ENCODE data around the gene FBLN7.
"Not testable (repeated sequence)": the region's sequence is repeated elsewhere in the genome, so short reads cannot be mapped to it uniquely, and the experiment has no call there.

FBLN7 gene

DNA sequence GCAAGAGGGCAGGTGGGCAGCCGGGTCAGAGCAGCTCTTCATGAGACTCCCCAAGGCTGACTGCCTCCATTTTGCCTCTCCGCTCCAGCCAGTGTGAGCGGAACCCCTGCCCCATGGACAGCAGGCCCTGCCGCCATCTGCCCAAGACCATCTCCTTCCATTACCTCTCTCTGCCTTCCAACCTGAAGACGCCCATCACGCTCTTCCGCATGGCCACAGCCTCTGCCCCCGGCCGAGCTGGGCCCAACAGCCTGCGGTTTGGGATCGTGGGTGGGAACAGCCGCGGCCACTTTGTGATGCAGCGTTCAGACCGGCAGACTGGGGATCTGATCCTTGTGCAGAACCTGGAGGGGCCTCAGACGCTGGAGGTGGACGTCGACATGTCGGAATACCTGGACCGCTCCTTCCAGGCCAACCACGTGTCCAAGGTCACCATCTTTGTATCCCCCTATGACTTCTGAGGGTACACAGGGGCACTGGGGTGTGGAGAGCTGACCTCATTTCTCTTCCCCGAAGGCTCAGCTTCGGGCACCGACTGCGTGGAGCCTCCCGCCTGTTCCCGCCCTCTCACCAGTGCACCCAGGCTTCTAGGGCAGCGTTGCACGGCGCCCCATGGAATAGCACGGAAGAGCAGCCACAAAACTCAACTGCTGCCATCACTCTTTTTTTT lies 49.0 kb downstream of the FBLN7 start:
- DNase-seq, result no peak

DNA sequence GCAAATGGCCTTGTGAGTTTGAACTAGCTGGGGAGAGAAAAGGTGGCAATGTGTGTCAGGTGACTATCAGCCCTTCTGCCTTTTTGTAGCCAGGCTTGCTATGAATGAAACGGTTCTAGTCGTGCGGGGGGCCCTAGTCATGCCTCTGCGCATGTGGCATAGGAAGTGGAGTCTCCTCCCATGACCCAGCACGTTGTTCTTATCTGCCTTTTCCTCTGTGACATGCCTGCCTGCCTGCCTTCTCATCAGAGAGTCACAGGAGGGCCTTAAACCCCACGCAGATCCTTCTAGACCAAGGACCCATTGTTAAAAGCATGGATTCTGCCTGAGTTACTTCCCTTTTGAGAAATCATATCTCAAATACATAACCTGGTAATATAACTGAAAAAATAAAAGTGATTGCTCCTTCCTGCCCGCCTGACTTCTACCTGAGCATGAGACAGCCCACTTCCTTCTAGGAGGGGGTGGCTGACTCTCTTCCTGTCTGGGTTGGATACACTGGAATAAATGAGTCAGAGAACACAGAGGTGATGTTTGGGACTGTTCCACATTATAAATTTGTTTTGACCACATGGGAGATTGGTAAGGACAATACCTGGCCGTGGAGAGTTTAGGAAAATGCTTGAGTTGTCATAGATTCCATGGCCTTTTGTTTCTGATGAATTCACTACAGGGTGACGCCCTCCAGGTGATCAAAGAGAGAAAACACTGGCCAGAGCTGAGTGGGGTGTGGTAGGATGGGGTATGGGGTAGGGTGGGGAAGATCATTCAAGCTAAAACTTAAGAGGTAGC lies 49.8 kb downstream of the FBLN7 start:
- no peak for DNase-seq

DNA sequence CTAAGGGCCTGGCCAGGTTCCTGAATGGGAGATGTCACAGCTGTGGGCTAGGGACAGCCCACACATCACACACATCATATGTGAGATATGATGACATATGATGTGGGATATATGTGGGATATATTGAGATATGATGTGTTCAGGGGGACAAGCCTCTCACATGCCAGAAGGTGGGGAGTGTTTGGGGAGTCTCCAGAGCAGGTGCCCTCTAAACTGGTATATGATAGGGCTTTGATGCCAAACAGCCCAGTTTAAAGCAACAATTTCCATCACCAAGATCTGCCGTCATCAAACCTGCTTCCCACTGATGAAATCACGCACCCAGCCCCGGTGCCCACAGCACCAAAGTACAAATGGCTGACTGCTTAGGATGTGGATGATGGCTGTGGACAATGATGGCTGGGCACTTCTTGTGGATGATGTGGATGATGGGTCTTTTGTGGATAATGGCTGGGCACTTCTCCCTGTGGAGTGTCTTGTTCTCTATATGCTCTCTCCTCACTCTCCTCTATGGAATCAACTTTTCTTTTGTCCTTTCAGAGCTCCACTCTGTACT lies 50.9 kb downstream of the FBLN7 start:
- no peak for DNase-seq

- no peak for DNase-seq
Measured at GRCh38 chr2:112194028-112194427, 55.8 kb downstream of the FBLN7 start.

GRCh38 chr2:112194482-112194881 lies 56.3 kb downstream of the FBLN7 start:
- no peak for DNase-seq

- no peak for DNase-seq
Measured at GRCh38 chr2:112195167-112195766, 57.1 kb downstream of the FBLN7 start.

DNA sequence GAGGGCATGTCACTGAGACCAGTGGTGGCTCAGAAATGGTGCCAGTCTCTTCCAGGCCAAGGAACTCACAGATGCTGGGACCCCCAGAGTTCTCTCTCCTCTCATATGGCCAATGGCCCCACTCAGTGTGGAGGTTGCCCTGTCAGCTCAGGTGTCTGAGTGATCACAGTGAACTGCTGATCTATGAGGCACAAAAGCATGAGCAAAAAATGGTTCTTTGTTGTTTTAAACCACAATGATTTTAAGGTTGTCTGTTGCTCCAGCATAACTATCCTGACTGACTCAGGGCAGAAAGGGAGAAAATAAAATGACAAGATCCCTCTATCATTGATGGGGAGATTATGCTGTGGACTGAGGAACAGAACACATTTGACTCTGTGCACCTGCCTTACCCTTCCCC lies 57.8 kb downstream of the FBLN7 start:
- DNase-seq, result no peak

DNA sequence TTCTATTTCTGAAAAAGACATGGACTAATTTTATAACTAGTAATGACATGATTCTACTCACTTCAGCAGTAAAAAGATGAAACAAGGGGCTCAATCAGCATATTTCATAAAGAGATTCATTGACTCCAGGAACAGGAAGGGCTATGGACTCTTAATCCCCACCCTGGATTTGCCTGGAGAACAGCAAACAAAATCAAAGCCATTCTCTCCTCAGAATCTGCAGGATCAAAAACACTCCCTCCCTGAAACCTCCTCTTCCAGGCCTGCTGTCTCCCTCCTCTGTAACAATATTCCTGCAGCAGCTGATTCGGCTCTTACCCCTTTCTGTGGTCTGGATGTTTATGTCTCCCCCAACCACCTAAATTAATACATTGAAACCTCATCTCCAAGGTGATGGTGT lies 59.7 kb downstream of the FBLN7 start:
- no peak for DNase-seq

DNA sequence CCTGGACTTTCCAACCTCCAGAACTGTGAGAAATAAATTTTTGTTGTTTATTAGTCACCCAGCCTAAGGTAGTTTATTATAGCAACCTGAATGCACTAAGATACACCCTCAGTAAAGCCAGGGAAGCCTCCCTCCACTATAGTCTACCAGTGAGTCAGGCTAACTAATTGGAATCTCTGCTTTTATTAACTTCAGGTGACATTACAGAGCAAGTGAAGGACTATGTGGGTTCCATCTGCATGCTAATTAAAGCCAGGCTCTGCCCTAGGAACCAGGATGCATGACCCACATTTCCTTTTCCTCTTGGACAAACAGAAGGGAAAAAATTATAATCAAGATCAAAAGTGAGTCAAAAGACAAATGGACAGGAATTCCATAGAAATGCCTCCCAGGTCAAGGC lies 60.6 kb downstream of the FBLN7 start:
- DNase-seq, result no peak

DNA sequence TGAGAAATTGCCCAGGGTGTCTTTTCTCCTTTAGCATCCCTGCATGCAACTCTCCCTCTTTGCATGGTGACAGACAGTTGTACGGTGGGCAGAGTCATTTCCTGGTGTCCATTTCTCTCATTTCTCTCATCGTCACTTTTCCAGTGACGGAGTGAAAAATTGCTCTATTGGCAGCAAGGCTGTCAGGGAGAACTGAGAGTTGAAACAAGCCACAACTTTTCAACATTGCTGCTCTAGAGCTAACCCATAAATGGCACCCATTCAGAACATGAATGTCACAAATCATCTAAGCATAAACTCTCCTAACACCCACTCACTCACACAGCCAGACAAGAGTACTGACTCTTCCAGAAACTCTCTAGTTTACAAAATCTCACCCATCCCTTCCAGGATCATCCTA lies 61.0 kb downstream of the FBLN7 start:
- no peak for DNase-seq

DNA sequence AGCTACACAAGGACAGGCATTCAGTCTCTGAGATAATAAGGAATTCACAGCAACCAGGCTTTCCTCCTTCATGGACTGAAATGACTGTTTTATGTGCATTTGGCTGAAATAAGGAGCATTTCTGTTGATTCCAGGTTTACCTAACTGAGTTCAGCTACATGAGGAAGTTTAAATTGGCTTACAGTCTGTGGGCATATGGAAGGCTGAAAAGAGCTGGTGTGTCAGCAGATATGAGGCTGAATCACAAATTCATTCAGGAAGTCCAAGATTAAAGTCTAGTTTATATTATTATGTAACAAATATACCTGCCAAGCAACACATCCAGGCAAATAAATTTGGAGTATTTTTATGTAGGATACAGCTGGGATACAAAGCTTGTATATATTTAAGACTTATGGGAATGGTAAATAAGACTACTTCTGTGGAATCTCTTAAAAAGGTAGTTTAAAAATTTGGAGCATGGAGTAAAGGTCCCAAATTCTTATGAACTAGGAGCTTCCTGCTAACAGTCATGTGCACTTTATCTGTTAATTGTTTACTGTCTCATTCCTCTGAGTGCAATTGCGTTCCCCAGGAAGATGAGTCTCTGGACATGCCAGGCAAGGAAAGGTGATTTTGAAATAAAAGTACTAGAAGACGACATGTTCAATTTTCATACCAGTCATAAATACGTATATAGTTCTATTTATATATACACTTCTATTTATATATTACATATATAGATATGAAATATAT lies 63.7 kb downstream of the FBLN7 start:
- no peak for DNase-seq

- no peak for DNase-seq
Measured at GRCh38 chr2:112204411-112204810, 66.2 kb downstream of the FBLN7 start.

- not testable (repeated sequence) for DNase-seq
Measured at GRCh38 chr2:112207905-112208304, 69.7 kb downstream of the FBLN7 start.

DNA sequence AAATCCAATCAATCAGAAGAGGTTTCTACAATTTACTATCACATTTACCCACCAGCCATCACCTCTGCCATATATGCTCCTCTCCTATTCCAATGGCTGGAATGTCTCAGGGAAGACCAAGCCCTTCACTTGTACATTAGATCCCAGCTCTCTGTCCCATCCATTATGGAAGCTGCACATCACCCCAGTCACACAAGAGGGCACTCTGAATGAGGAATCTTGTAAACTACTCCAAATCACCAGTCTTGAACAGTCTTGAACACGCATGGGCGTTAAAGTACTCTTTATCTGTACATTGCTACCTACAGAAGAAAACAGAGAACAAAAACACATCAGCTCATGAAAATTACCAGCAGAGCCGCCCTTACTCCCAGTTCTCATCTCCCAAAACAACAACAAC lies 78.0 kb downstream of the FBLN7 start:
- no peak for DNase-seq

- DNase-seq, result no peak
Measured at GRCh38 chr2:112217854-112218253, 79.7 kb downstream of the FBLN7 start.

DNA sequence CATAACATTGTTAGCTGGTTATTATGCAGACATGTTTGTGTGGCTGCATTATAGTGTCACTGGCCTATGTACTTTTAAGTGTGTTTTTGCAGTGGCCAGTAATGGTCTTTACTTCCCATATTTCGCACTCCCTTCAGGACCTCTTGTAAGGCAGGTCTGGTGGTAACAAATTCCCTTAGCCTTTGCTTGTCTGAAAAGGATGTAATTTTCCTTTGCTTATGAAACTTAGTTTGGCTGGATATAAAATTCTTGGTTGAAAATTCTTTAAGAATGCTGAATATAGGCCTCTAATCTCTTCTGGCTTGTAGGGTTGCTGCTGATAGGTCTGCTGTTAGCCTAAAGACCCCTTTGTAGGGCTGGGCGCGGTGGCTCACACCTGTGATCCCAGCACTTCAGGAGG lies 82.0 kb downstream of the FBLN7 start:
- no peak for DNase-seq

GRCh38 chr2:112220831-112221230 lies 82.6 kb downstream of the FBLN7 start:
- no peak for DNase-seq

DNA sequence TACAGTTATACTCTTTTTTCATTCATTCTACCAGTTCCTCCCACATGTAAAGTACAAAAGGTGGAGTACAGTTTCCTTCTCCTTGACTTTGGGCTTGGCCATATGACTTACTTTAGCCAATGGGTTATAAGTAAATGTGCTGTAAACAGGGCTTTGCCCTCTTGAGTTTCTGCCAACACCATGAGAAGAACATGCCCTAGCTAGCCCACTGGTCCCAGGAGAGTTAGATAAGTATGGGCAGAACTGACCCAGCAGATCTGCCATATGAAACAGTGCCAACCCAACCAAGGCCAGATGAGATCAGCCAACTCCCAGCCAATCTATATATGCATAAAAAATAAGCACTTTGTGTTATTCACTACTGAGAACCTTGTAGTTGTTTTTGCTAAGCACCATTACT lies 91.2 kb downstream of the FBLN7 start:
- no peak for DNase-seq

DNA sequence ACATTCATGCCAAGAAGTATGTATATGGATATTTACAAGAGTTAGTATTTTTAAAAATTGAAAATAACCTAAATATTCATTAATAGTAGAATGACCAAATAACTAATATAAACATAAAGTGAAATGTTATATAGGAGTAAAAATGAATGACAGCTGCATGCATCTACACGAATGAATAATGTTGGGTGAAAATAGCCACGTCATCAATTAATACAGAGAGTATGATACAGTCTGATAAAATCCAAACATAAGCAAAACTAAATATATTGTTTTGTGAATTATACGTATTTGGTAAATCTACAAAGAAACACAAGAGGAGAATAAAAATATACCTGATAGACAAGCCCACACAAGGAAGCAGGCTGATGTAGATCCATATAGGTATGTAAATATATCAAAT lies 92.2 kb downstream of the FBLN7 start:
- DNase-seq, result no peak
